ACHN (cell line): Measurements from ENCODE around the gene HMGB3.

Experiments
- DNase-seq: peaks from one replicate; pipeline ENCODE4 v3.0.0-alpha.2; 2015
- in situ Hi-C: cut with HindIII; loops from 2 replicates; pipeline ENCODE4 v1.10.0; 2017; ENCODE audit warnings: low sequenced_read_pairs, low pct_ligation_motif_present, low pct_unique_long_range_greater_than_20kb

The HMGB3 gene

GRCh38 chrX:151030845-151031244, 47.7 kb downstream of the HMGB3 start:
- in situ Hi-C loops: no loop called here
- DNase-seq: no peak

GRCh38 chrX:151031391-151031975, 48.3 kb downstream of the HMGB3 start:
- no peak for DNase-seq
- in situ Hi-C loops: no loop called here

- in situ Hi-C loops: no loop called here
- no peak for DNase-seq
Measured at GRCh38 chrX:151039351-151039750, 56.2 kb downstream of the HMGB3 start.
